GM12873 (cell line): ENCODE measurements around the gene PRDM2.

ENCODE experiments used
- CTCF ChIP-seq: IDR thresholded peaks from 2 replicates; pipeline ENCODE4 v1.5.1; 2012; ENCODE audit warnings: low read depth, mild to moderate bottlenecking, moderate library complexity, low read length, control low read depth; ENCODE audit not compliant: insufficient read depth; ENCODE audit errors: missing control alignments

PRDM2 gene

GRCh38 chr1:13798120-13798519 lies 98.1 kb downstream of the PRDM2 start:
- TF ChIP-seq CTCF, result no peak

GRCh38 chr1:13799502-13800283 lies 99.7 kb downstream of the PRDM2 start:
- no peak for TF ChIP-seq CTCF

GRCh38 chr1:13801232-13801631 lies 101.2 kb downstream of the PRDM2 start:
- TF ChIP-seq CTCF, result no peak

- no peak for TF ChIP-seq CTCF
Observed at GRCh38 chr1:13801655-13802486, 101.9 kb downstream of the PRDM2 start.

- TF ChIP-seq CTCF, result no peak
Observed at GRCh38 chr1:13802782-13803545, 103.0 kb downstream of the PRDM2 start.

GRCh38 chr1:13803546-13804239 lies 103.7 kb downstream of the PRDM2 start:
- no peak for TF ChIP-seq CTCF

- no peak for TF ChIP-seq CTCF
Observed at GRCh38 chr1:13804240-13804633, 104.2 kb downstream of the PRDM2 start.
